Sigmoid colon (tissue), 3 donors: ENCODE measurements around the gene IDNK.
"Not testable (repeated sequence)": the region's sequence is repeated elsewhere in the genome, so short reads cannot be mapped to it uniquely, and the experiment has no call there.

Source experiments
- CTCF ChIP-seq, 4 experiments: fragments of 450-650 bp in 3 of 4; fragments of 200-600 bp in 1 of 4; IDR thresholded peaks; one replicate each; pipeline ENCODE4 v1.5.1; 2016 to 2019; ENCODE audit warnings: antibody characterized with exemption in 4 of 4, mild to moderate bottlenecking in 3 of 4, moderate library complexity in 2 of 4
- POLR2A ChIP-seq, 2 donors: fragments of 450-650 bp; IDR thresholded peaks; one replicate each; pipeline ENCODE4 v1.6.1; 2016; ENCODE audit warnings: antibody characterized with exemption in 2 of 2, mild to moderate bottlenecking in 2 of 2, moderate library complexity in 2 of 2

- TF ChIP-seq POLR2A, CTCF (IDR thresholded peaks at IDR 0.05): not testable (repeated sequence)
Measured at GRCh38 chr9:83613298-83613697, 9.6 kb upstream of the IDNK start.
